Panc1 (cell line): ENCODE measurements around the gene NKD1. TPM values are rescaled to one million over a fixed set of nuclear protein-coding genes. Genes with fewer than 3 reads are reported as not detected.

Experiments used
- ATAC-seq: fragments of 200-7000 bp; cut with Tn5 transposase; 2 replicates; pipeline ENCODE4 v1.9.1; 2020; ENCODE audit warnings: mild to moderate bottlenecking, moderate library complexity
- BruUV-seq: library from RNA; stranded (reverse); fragments of 400-500 nt; replicated peaks from 2 replicates; lab custom pipeline; 2021; lab: Mats Ljungman, UMichigan
- CTCF ChIA-PET: fragments of 300-600 bp; sonication (Branson Sonifier 250); formaldehyde crosslinking; loops from one replicate; lab custom pipeline; 2022; ENCODE audit warnings: antibody characterized with exemption; lab: Charles Lee
- POLR2A ChIA-PET: fragments of 300-600 bp; sonication (Branson Sonifier 250); formaldehyde crosslinking; loops from one replicate; lab custom pipeline; 2022; ENCODE audit warnings: antibody characterized with exemption; lab: Charles Lee
- DNase-seq: peaks from one replicate; pipeline ENCODE4 v3.0.0-alpha.2; 2010; ENCODE audit warnings: low read depth, low spot score
- H3K27ac ChIP-seq: 2 replicates; pipeline ENCODE4 v1.5.1; 2011; ENCODE audit warnings: mild to moderate bottlenecking, low read length, inconsistent platforms
- H3K27me3 ChIP-seq: fragments of 200-500 bp; sonication (Bioruptor generic); 2 replicates; pipeline ENCODE4 v1.6.0; 2014; ENCODE audit warnings: low read length, inconsistent platforms; ENCODE audit not compliant: control insufficient read depth, insufficient read depth
- H3K36me3 ChIP-seq: fragments of 200-500 bp; sonication (Bioruptor generic); 2 replicates; pipeline ENCODE4 v1.5.1; 2014; ENCODE audit warnings: inconsistent platforms, mild to moderate bottlenecking, low read length, moderate library complexity; ENCODE audit not compliant: control insufficient read depth, insufficient read depth
- H3K4me1 ChIP-seq: 2 replicates; pipeline ENCODE4 v1.5.1; 2011; ENCODE audit warnings: inconsistent platforms, mild to moderate bottlenecking, low read length, moderate library complexity; ENCODE audit not compliant: control insufficient read depth, insufficient read depth
- H3K4me3 ChIP-seq, 2 experiments: 2 replicates each; pipeline ENCODE4 v1.5.1; 2011 to 2012; ENCODE audit warnings: low read depth in 2 of 2, low read length in 2 of 2, mild to moderate bottlenecking in 2 of 2, inconsistent platforms in 1 of 2, moderate library complexity in 1 of 2
- H3K9me3 ChIP-seq: fragments of 200-500 bp; sonication (Bioruptor generic); 2 replicates; pipeline ENCODE4 v1.5.1; 2014; ENCODE audit warnings: low read depth, mild to moderate bottlenecking, inconsistent platforms, low read length, moderate library complexity; ENCODE audit not compliant: control insufficient read depth, insufficient read depth
- CTCF ChIP-seq: fragments of 450-650 bp; IDR thresholded peaks from 2 replicates; pipeline ENCODE4 v1.5.1; 2017; ENCODE audit warnings: mild to moderate bottlenecking
- POLR2AphosphoS5 ChIP-seq: IDR thresholded peaks from 2 replicates; pipeline ENCODE4 v1.6.1; 2012; ENCODE audit warnings: mild to moderate bottlenecking, low read depth, low read length, moderate library complexity
- REST ChIP-seq, 2 experiments: IDR thresholded peaks; 2 replicates each; pipeline ENCODE4 v1.6.1; 2011 to 2012; ENCODE audit warnings: low read depth in 2 of 2, control low read depth in 1 of 2, low read length in 1 of 2, mild to moderate bottlenecking in 1 of 2, moderate library complexity in 1 of 2; ENCODE audit not compliant: insufficient read depth in 1 of 2
- SIN3A ChIP-seq: IDR thresholded peaks from 2 replicates; pipeline ENCODE4 v1.6.1; 2012; ENCODE audit warnings: low read depth, mild to moderate bottlenecking, low read length, moderate library complexity, borderline replicate concordance; ENCODE audit not compliant: insufficient read depth
- TCF7L2 ChIP-seq: IDR thresholded peaks from 2 replicates; pipeline ENCODE4 v1.6.1; 2011; ENCODE audit warnings: mild to moderate bottlenecking, low read depth, low read length, inconsistent platforms
- in situ Hi-C: cut with HindIII; loops from 2 replicates; pipeline ENCODE4 v1.10.0; 2016; ENCODE audit warnings: low sequenced_read_pairs, low pct_unique_long_range_greater_than_20kb
- intact Hi-C: fragments of 100-400 bp; cut with micrococcal nuclease; formaldehyde crosslinking; loops from one replicate; pipeline ENCODE4 v1.10.0; 2022; ENCODE audit not compliant: unreplicated experiment
- total RNA-seq: library from RNA; stranded (reverse); gene quantifications from one replicate; pipeline ENCODE4 v1.2.1, GENCODE V29; 2021; ENCODE audit not compliant: unreplicated experiment

Gene NKD1
- total RNA-seq, 1 experiment from 2014 or later: 0.18 TPM

DNA sequence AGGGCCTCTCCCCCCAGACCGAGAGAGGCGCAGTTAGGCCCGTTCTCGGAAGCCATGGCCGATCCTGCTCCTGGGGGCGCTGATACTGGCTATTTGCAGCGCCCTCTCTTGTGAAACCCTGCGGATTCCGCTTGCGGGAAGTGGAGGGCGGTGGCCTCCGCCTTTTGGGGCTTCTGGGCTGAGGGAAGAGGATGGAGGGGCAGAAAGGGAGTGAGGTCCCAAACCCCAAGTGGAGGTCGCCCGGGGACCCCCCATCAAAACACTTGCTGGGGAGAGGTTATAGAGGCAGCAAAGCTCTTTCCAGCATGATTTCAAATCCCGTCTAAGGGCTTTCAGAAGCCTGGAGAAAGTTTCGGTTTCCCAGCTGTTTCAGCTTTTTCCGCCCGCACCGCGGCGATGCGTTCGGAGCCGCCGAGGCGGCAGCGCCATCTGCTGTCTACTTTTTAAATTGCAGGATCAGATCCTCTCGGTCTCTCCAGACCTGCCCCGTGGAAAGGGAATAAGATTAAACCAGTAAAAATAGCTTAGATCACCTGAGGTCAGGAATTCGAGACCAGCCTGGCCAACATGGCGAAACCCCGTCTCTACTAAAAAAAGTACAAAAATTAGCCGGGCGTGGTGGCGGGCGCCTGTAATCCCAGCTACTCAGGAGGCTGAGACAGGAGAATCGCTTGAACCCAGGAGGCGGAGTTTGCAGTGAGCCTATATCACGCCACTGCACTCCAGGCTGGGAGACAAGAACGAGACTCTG is 117.1 kb downstream of the NKD1 start:
- BruUV-seq: no TSS peak
- intact Hi-C loops (loop anchor here (5.0 kb wide), 1 partner anchor 142 kb away; no protein-coding TSS in a partner anchor), in situ Hi-C loops (no loop called here)
- no peaks in the 10 kb centered on the region for H3K36me3 ChIP-seq
- ATAC-seq (peak; percentile 95), DNase-seq (no peak)
- no peaks in the 10 kb centered on the region for H3K4me1 ChIP-seq
- no peak overlapping the region for H3K27ac ChIP-seq
- ChIA-PET POLR2A (interaction anchor here (0.7 kb wide), 1 partner anchor 306 kb away, joined by 3 read pairs; no protein-coding TSS in a partner anchor), CTCF (interaction anchor here (2.3 kb wide), 1 partner anchor 141 kb away, joined by 9 read pairs; no protein-coding TSS in a partner anchor)
- H3K27me3 ChIP-seq: no peaks in the 10 kb centered on the region
- peak overlapping the region; percentile 32 to 50 for H3K4me3 ChIP-seq
- no peak for TF ChIP-seq POLR2AphosphoS5
- TF ChIP-seq CTCF: peak; percentile 93
- no peak for TF ChIP-seq TCF7L2
- TF ChIP-seq REST (IDR thresholded peaks at IDR 0.05; ENCODE audit: insufficient read depth in 1 of 2, low read depth in 2 of 2, low read length in 1 of 2): no peak
- H3K9me3 ChIP-seq: no peaks in the 10 kb centered on the region

- TF ChIP-seq SIN3A: no peak
- no peak for TF ChIP-seq TCF7L2
- TF ChIP-seq POLR2AphosphoS5: no peak
- TF ChIP-seq REST (IDR thresholded peaks at IDR 0.05; ENCODE audit: insufficient read depth in 1 of 2, low read depth in 2 of 2, low read length in 1 of 2): no peak
- TF ChIP-seq CTCF: no peak
- intact Hi-C loops (loop anchor here (5.0 kb wide), 1 partner anchor 140 kb away; no protein-coding TSS in a partner anchor), in situ Hi-C loops (no loop called here)
- DNase-seq: no peak
- no TSS peak for BruUV-seq
- ATAC-seq: no peak
- no peak overlapping the region for H3K27ac ChIP-seq
- ChIA-PET CTCF (interaction anchor here (0.8 to 2.3 kb wide), 2 partner anchors 138 to 139 kb away, joined by 4 to 9 read pairs; no protein-coding TSS in a partner anchor), POLR2A (no interaction called here)
- H3K36me3 ChIP-seq: no peaks in the 10 kb centered on the region
- H3K27me3 ChIP-seq: no peaks in the 10 kb centered on the region
- no peaks in the 10 kb centered on the region for H3K4me1 ChIP-seq
- H3K9me3 ChIP-seq: no peaks in the 10 kb centered on the region
- H3K4me3 ChIP-seq: no peak overlapping the region
Observed at GRCh38 chr16:50666658-50667496, 118.7 kb downstream of the NKD1 start.
